NCI-H1092 (cell line): ENCODE measurements around the gene PNLIPRP1.

Source experiments
- DNase-seq: peaks from one replicate; lab custom pipeline; 2025; lab: John Stamatoyannopoulos, UW

PNLIPRP1 gene

GRCh38 chr10:116631871-116632295 lies 41.1 kb downstream of the PNLIPRP1 start:
- DNase-seq: no peak

GRCh38 chr10:116632596-116633215 lies 41.9 kb downstream of the PNLIPRP1 start:
- no peak for DNase-seq

- DNase-seq: no peak
Measured at GRCh38 chr10:116633216-116633600, 42.4 kb downstream of the PNLIPRP1 start.

- DNase-seq: no peak
Measured at GRCh38 chr10:116634126-116634975, 43.6 kb downstream of the PNLIPRP1 start.

- no peak for DNase-seq
Measured at GRCh38 chr10:116636385-116636784, 45.6 kb downstream of the PNLIPRP1 start.

GRCh38 chr10:116636976-116637375 lies 46.2 kb downstream of the PNLIPRP1 start:
- no peak for DNase-seq

- DNase-seq: no peak
Measured at GRCh38 chr10:116637830-116638229, 47.1 kb downstream of the PNLIPRP1 start.

GRCh38 chr10:116646502-116646901 lies 55.7 kb downstream of the PNLIPRP1 start:
- DNase-seq: no peak

- DNase-seq: no peak
Measured at GRCh38 chr10:116648903-116649302, 58.1 kb downstream of the PNLIPRP1 start.

GRCh38 chr10:116653885-116654284 lies 63.1 kb downstream of the PNLIPRP1 start:
- DNase-seq: no peak

GRCh38 chr10:116654816-116655215 lies 64.1 kb downstream of the PNLIPRP1 start:
- DNase-seq: no peak

- no peak for DNase-seq
Measured at GRCh38 chr10:116655568-116655967, 64.8 kb downstream of the PNLIPRP1 start.

- no peak for DNase-seq
Measured at GRCh38 chr10:116656044-116656443, 65.3 kb downstream of the PNLIPRP1 start.

- DNase-seq: no peak
Measured at GRCh38 chr10:116657863-116658551, 67.2 kb downstream of the PNLIPRP1 start.
